Measurements from ENCODE around the gene EPB41. TPM values are rescaled to one million over a fixed set of nuclear protein-coding genes. Genes with fewer than 3 reads are reported as not detected.
A peak's percentile ranks its signal among the peaks of the same experiment; 100 is the strongest.

Gene EPB41
- total RNA-seq, 1 donor from 2014 or later: 82.9 TPM

DNA sequence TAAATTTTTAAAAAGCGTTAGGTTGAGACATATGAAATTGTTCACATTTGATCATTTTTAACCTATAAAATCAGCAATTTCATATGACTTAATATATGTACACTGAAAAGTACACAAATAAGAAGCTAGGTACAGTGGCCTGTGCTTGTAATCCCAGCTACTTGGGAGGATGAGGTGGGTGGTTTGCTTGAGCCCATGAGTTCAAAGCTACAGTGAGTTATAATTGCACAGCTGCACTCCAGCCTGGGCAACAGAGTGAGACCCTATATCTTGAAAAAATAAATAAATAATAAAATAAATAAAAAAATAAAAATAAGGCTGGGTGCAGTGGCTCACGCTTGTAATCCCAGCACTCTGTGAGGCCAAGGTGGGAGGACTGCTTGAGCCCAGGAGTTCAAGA is 5.2 kb upstream of the EPB41 start:
- peaks cover 15% of the 10 kb centered on the region for H3K4me1 Mint-ChIP-seq (ENCODE audit: unreplicated experiment)
- H3K27ac Mint-ChIP-seq: no peak overlapping the region
- H3K36me3 Mint-ChIP-seq: peaks cover 5% of the 10 kb centered on the region
- H3K4me3 Mint-ChIP-seq: no peak overlapping the region
- TF ChIP-seq, protein P1, sequence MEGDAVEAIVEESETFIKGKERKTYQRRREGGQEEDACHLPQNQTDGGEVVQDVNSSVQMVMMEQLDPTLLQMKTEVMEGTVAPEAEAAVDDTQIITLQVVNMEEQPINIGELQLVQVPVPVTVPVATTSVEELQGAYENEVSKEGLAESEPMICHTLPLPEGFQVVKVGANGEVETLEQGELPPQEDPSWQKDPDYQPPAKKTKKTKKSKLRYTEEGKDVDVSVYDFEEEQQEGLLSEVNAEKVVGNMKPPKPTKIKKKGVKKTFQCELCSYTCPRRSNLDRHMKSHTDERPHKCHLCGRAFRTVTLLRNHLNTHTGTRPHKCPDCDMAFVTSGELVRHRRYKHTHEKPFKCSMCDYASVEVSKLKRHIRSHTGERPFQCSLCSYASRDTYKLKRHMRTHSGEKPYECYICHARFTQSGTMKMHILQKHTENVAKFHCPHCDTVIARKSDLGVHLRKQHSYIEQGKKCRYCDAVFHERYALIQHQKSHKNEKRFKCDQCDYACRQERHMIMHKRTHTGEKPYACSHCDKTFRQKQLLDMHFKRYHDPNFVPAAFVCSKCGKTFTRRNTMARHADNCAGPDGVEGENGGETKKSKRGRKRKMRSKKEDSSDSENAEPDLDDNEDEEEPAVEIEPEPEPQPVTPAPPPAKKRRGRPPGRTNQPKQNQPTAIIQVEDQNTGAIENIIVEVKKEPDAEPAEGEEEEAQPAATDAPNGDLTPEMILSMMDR (conservative IDR thresholded peaks at IDR 0.05): no peak
- H3K27me3 Mint-ChIP-seq: no peaks in the 10 kb centered on the region
- no peak for DNase-seq (ENCODE audit: extremely low spot score, unreplicated experiment)
- H3K9me3 Mint-ChIP-seq: no peaks in the 10 kb centered on the region

DNA sequence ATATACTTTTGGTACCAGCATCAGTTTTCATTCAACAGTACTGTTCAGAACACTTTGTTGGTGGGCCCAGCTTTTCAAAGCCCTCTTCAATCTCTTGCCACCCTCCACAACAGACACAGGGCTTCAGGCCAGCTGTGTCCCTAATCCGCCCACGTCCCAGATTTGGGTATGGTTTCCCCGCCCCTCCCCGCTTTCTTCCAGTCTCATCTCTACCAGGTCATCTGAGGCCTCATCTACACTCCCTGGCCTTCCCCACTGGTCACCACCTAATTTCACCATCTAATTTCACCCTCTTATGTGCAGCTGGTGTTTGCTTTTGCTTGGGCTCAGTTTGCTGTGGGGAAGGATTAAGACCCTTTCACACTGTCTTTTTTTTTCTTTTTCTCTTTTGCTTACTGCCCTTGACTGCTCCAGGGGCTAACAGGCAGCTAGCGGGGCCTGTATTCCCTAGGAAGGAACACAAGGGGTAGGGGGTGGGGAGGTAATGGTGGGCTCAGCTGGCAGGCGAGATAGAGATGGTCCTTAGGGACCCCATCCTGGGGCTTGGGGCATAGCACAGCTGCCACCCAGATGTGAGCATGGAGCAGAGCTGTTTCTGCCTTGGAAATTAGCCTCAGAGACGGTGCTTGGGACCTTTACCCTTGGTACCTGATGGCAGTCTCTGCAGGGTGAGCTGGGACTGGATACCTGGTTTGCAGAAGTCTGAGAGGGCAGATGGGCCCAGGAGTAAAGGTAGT is 3.8 kb upstream of the EPB41 start:
- no peaks in the 10 kb centered on the region for H3K9me3 Mint-ChIP-seq
- H3K27ac Mint-ChIP-seq: no peak overlapping the region
- no peak overlapping the region for H3K4me3 Mint-ChIP-seq
- peaks cover 5% of the 10 kb centered on the region for H3K36me3 Mint-ChIP-seq
- TF ChIP-seq, protein P1 (conservative IDR thresholded peaks at IDR 0.05): no peak
- DNase-seq (ENCODE audit: extremely low spot score, unreplicated experiment): no peak
- peaks cover 16% of the 10 kb centered on the region for H3K4me1 Mint-ChIP-seq (ENCODE audit: unreplicated experiment)
- H3K27me3 Mint-ChIP-seq: no peaks in the 10 kb centered on the region

DNA sequence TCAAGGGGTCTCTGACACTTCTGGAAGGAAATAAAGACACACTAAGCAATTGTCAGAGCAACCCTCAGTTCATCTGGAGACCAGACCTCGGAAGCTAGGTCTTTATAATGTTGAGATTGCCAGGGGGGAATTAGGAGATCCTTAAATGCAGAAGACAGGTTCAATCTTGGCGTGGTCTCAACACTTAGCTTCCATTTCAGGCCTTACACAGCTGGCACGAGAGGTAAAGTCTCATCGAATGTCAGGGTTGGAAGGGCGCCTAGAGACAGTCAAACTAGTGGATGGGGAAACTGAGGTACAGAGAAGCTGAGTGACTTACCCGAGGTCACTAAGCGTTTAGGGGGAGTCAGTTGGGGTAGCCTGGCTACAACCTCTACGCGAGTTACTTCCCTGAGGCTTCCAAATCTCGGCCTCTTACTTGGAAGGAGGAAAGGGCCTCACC is 562 bp upstream of the EPB41 start:
- TF ChIP-seq, protein P1 (conservative IDR thresholded peaks at IDR 0.05): no peak
- DNase-seq (ENCODE audit: extremely low spot score, unreplicated experiment): no peak
- Mint-ChIP-seq H3K27me3 (no peaks in the 10 kb centered on the region), H3K4me3 (peak overlapping the region; percentile 85), H3K4me1 (ENCODE audit: unreplicated experiment) (peaks cover 21% of the 10 kb centered on the region), H3K27ac (peak overlapping the region; percentile 79), H3K9me3 (no peaks in the 10 kb centered on the region), H3K36me3 (no peaks in the 10 kb centered on the region)

GRCh38 chr1:28915031-28915895 is 894 bp downstream of the EPB41 start:
- H3K27ac Mint-ChIP-seq: peak overlapping the region; percentile 95
- no peaks in the 10 kb centered on the region for H3K36me3 Mint-ChIP-seq
- peaks cover 27% of the 10 kb centered on the region for H3K4me1 Mint-ChIP-seq (ENCODE audit: unreplicated experiment)
- DNase-seq (ENCODE audit: extremely low spot score, unreplicated experiment): no peak
- peak overlapping the region; percentile 98 for H3K4me3 Mint-ChIP-seq
- TF ChIP-seq, protein P1 (conservative IDR thresholded peaks at IDR 0.05): no peak
- no peaks in the 10 kb centered on the region for H3K27me3 Mint-ChIP-seq
- no peaks in the 10 kb centered on the region for H3K9me3 Mint-ChIP-seq

DNA sequence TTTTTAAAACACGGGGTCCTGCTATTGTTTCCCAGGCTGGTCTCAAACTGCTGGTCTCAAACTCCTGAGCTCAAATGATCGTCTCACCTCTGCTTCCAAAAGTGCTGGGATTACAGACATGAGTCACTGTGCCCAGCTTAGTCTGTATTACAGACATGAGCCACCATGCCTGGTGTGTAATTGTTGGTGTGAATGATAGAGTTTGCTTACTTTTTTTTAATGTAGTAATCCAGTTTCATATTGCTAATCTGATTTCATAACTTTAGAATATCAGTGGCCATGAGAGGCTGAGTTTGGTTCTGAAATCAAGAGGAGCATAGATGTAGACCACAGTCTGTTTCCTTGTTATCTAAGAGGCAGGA is 3.4 kb downstream of the EPB41 start:
- no peak overlapping the region for H3K27ac Mint-ChIP-seq

More for the DNA sequence above, 3.4 kb downstream of the EPB41 start:
- H3K27me3 Mint-ChIP-seq: no peaks in the 10 kb centered on the region
- no peak for DNase-seq (ENCODE audit: extremely low spot score, unreplicated experiment)
- TF ChIP-seq, protein P1 (conservative IDR thresholded peaks at IDR 0.05): no peak
- H3K4me3 Mint-ChIP-seq: no peak overlapping the region
- peaks cover 28% of the 10 kb centered on the region for H3K4me1 Mint-ChIP-seq (ENCODE audit: unreplicated experiment)
- no peaks in the 10 kb centered on the region for H3K36me3 Mint-ChIP-seq
- no peaks in the 10 kb centered on the region for H3K9me3 Mint-ChIP-seq
